ENCODE data around the gene CMYA5. TPM values are rescaled to one million over a fixed set of nuclear protein-coding genes. Genes with fewer than 3 reads are reported as not detected.

CMYA5 gene
- total RNA-seq, 2 donors from 2014 or later = 13.8 to 26.1 TPM

GRCh38 chr5:79684782-79685181 is 4.9 kb upstream of the CMYA5 start:
- WGBS = 97% methylated on average over 4 of the region's 4 CpGs

GRCh38 chr5:79685627-79686026 is 4.0 kb upstream of the CMYA5 start:
- no peak for DNase-seq (ENCODE audit: low spot score)
- no peaks in the 10 kb centered on the region for H3K9me3 ChIP-seq
- no peaks in the 10 kb centered on the region for H3K27me3 ChIP-seq (replicated peaks; ENCODE audit: insufficient read depth)
- no peak overlapping the region for H3K27ac ChIP-seq
- H3K4me3 ChIP-seq = no peak overlapping the region
- H3K4me1 ChIP-seq (replicated peaks) = no peaks in the 10 kb centered on the region
- intact Hi-C loops (cut with DNase I) = no loop called here
- TF ChIP-seq CTCF (IDR thresholded peaks at IDR 0.05) (no peak), POLR2A (IDR thresholded peaks at IDR 0.05) (no peak), POLR2AphosphoS5 (IDR thresholded peaks at IDR 0.05) (no peak)
- H3K36me3 ChIP-seq = no peaks in the 10 kb centered on the region
- WGBS = 52% methylated on average over 3 of the region's 3 CpGs

More at GRCh38 chr5:79684782-79685181, 4.9 kb upstream of the CMYA5 start:
- intact Hi-C loops (cut with DNase I) = no loop called here
- no peak for DNase-seq (ENCODE audit: low spot score)
- no peak overlapping the region for H3K4me3 ChIP-seq
- H3K27ac ChIP-seq = no peak overlapping the region
- TF ChIP-seq CTCF (IDR thresholded peaks at IDR 0.05) (no peak), POLR2AphosphoS5 (IDR thresholded peaks at IDR 0.05) (no peak), POLR2A (IDR thresholded peaks at IDR 0.05) (no peak)
- H3K27me3 ChIP-seq (replicated peaks; ENCODE audit: insufficient read depth) = no peaks in the 10 kb centered on the region
- no peaks in the 10 kb centered on the region for H3K4me1 ChIP-seq (replicated peaks)
- H3K9me3 ChIP-seq = no peaks in the 10 kb centered on the region
- H3K36me3 ChIP-seq = no peaks in the 10 kb centered on the region

GRCh38 chr5:79686799-79687198 is 2.8 kb upstream of the CMYA5 start:
- H3K36me3 ChIP-seq = no peaks in the 10 kb centered on the region
- intact Hi-C loops (cut with DNase I) = no loop called here
- DNase-seq (ENCODE audit: low spot score) = no peak
- no peak overlapping the region for H3K27ac ChIP-seq
- H3K4me3 ChIP-seq = no peak overlapping the region
- no peak for TF ChIP-seq POLR2A (IDR thresholded peaks at IDR 0.05)
- no peak for TF ChIP-seq POLR2AphosphoS5 (IDR thresholded peaks at IDR 0.05)
- no peak for TF ChIP-seq CTCF (IDR thresholded peaks at IDR 0.05)
- no peaks in the 10 kb centered on the region for H3K9me3 ChIP-seq
- H3K27me3 ChIP-seq (replicated peaks; ENCODE audit: insufficient read depth) = no peaks in the 10 kb centered on the region
- 93% methylated on average over 1 of the region's 1 CpG for WGBS
- no peaks in the 10 kb centered on the region for H3K4me1 ChIP-seq (replicated peaks)

GRCh38 chr5:79687889-79688288 is 1.7 kb upstream of the CMYA5 start:
- H3K4me1 ChIP-seq (replicated peaks) = no peaks in the 10 kb centered on the region
- H3K27me3 ChIP-seq (replicated peaks; ENCODE audit: insufficient read depth) = no peaks in the 10 kb centered on the region
- no peak overlapping the region for H3K27ac ChIP-seq
- H3K9me3 ChIP-seq = no peaks in the 10 kb centered on the region
- no peak for DNase-seq (ENCODE audit: low spot score)
- no peaks in the 10 kb centered on the region for H3K36me3 ChIP-seq
- intact Hi-C loops (cut with DNase I) = no loop called here
- TF ChIP-seq CTCF (IDR thresholded peaks at IDR 0.05) (no peak), POLR2A (IDR thresholded peaks at IDR 0.05) (no peak), POLR2AphosphoS5 (IDR thresholded peaks at IDR 0.05) (no peak)
- H3K4me3 ChIP-seq = no peak overlapping the region
- WGBS = 83% methylated on average over 1 of the region's 1 CpG

- H3K27ac ChIP-seq = peak overlapping the region in 1 of 2 donors; percentile 81
- intact Hi-C loops (cut with DNase I) = no loop called here
Observed at GRCh38 chr5:79691007-79691406, 1.4 kb downstream of the CMYA5 start.

More at GRCh38 chr5:79691007-79691406, 1.4 kb downstream of the CMYA5 start:
- 64% methylated on average over 1 of the region's 1 CpG for whole genome bisulfite sequencing
- H3K4me1 ChIP-seq (replicated peaks) = no peaks in the 10 kb centered on the region
- no peaks in the 10 kb centered on the region for H3K36me3 ChIP-seq
- TF ChIP-seq POLR2AphosphoS5 (IDR thresholded peaks at IDR 0.05) = no peak
- TF ChIP-seq POLR2A (IDR thresholded peaks at IDR 0.05) = no peak
- TF ChIP-seq CTCF (IDR thresholded peaks at IDR 0.05) = no peak
- no peak overlapping the region for H3K4me3 ChIP-seq
- DNase-seq (ENCODE audit: low spot score) = no peak
- H3K27me3 ChIP-seq (replicated peaks; ENCODE audit: insufficient read depth) = no peaks in the 10 kb centered on the region
- H3K9me3 ChIP-seq = no peaks in the 10 kb centered on the region

Measured in prostate gland (tissue), 2 donors.